Smooth muscle cell (in vitro differentiated cells): ENCODE results near the gene MRPL9. TPM values are rescaled to one million over a fixed set of nuclear protein-coding genes. Genes with fewer than 3 reads are reported as not detected.

ENCODE experiments used
- DNase-seq: peaks from one replicate; lab custom pipeline; 2025; ENCODE audit not compliant: unreplicated experiment; lab: John Stamatoyannopoulos, UW
- H2AFZ ChIP-seq: fragments of 200-600 bp; sonication (generic); 2 replicates; pipeline ENCODE4 v1.6.0; 2016; ENCODE audit warnings: antibody characterized with exemption, low read depth, mild to moderate bottlenecking
- H3F3A ChIP-seq: fragments of 200-600 bp; sonication (generic); 2 replicates; pipeline ENCODE4 v1.6.0; 2017; ENCODE audit warnings: antibody characterized with exemption, low read depth
- H3K27ac ChIP-seq: fragments of 200-600 bp; sonication (generic); 2 replicates; pipeline ENCODE4 v1.5.1; 2016; ENCODE audit warnings: low read depth, mild to moderate bottlenecking
- H3K27me3 ChIP-seq: fragments of 200-600 bp; sonication (generic); 2 replicates; pipeline ENCODE4 v1.6.1; 2016; ENCODE audit warnings: low read depth, mild to moderate bottlenecking
- H3K36me3 ChIP-seq: fragments of 200-600 bp; sonication (generic); 2 replicates; pipeline ENCODE4 v1.5.1; 2016; ENCODE audit warnings: low read depth
- H3K4me1 ChIP-seq: fragments of 200-600 bp; sonication (generic); 2 replicates; pipeline ENCODE4 v1.5.1; 2016; ENCODE audit warnings: low read depth
- H3K4me2 ChIP-seq: fragments of 200-600 bp; sonication (generic); 2 replicates; pipeline ENCODE4 v1.6.0; 2016; ENCODE audit warnings: mild to moderate bottlenecking
- H3K4me3 ChIP-seq: fragments of 200-600 bp; sonication (generic); 2 replicates; pipeline ENCODE4 v1.5.1; 2016; ENCODE audit warnings: mild to moderate bottlenecking
- H3K79me2 ChIP-seq: fragments of 200-600 bp; sonication (generic); 2 replicates; pipeline ENCODE4 v1.6.0; 2016; ENCODE audit warnings: low read depth, mild to moderate bottlenecking
- H3K9ac ChIP-seq: fragments of 200-600 bp; sonication (generic); 2 replicates; pipeline ENCODE4 v1.6.0; 2016; ENCODE audit warnings: low read depth
- H3K9me3 ChIP-seq: fragments of 200-600 bp; sonication (generic); replicated peaks from 2 replicates; pipeline ENCODE4 v1.5.1; 2016; ENCODE audit warnings: low read depth
- H4K20me1 ChIP-seq: fragments of 200-600 bp; sonication (generic); 2 replicates; pipeline ENCODE4 v1.6.0; 2016; ENCODE audit warnings: low read depth
- WGBS: methylation state at CpG from one replicate; pipeline ENCODE4 v1.1.7; 2016; ENCODE audit warnings: low lambda C conversion rate; 5-methylcytosine and 5-hydroxymethylcytosine counted together
- polyA plus RNA-seq: library from polyadenylated mRNA; unstranded; fragments of >200 nt; fragmentation: Nextera tagmentation; extraction: Ambion mirVana; gene quantifications from 2 replicates; pipeline ENCODE4 v1.2.1, GENCODE V29; 2016
- total RNA-seq: library from RNA; depleted of rRNA; stranded (reverse); fragments of >200 nt; gene quantifications from 2 replicates; pipeline ENCODE4 v1.2.3, GENCODE V29; 2014
- TF ChIP-seq, protein P1 (sequence below): fragments of 200-600 bp; sonication (generic); IDR thresholded peaks from 2 replicates; pipeline ENCODE4 v1.5.1; 2017; ENCODE audit warnings: borderline replicate concordance, mild to moderate bottlenecking, antibody characterized with exemption; ENCODE audit not compliant: insufficient read depth, poor library complexity, severe bottlenecking

Gene MRPL9
- total and polyA plus RNA-seq, 2 experiments from 2014 or later: 109 to 151 TPM

DNA sequence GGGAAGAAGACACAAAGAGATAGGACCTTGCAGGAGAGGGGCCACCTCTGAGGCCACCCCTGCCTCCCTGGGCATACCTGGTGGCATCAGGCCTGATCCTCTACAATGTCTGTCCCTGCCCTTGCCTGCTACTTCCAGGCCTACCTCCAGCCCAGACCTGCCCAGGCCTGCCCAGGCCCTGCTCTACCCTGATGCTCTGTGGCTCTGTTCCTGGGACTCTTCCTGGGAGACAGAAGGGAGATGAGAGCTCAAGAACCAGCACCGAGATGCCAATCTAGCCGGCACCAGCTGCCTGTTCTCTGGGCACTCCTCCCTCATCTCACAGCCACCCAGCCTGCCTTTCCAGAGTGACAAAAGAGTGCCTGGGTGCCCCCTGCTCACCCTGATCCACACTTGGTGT lies 49.4 kb downstream of the MRPL9 start:
- Histone ChIP-seq H3K9ac (no peak overlapping the region), H4K20me1 (no peaks in the 10 kb centered on the region), H3K4me2 (no peak overlapping the region), H3K27me3 (peaks cover 36% of the 10 kb centered on the region), H2AFZ (no peak overlapping the region), H3K4me3 (no peak overlapping the region), H3F3A (no peaks in the 10 kb centered on the region), H3K27ac (no peak overlapping the region), H3K9me3 (no peaks in the 10 kb centered on the region), H3K79me2 (no peaks in the 10 kb centered on the region), H3K4me1 (peaks cover 7% of the 10 kb centered on the region), H3K36me3 (no peaks in the 10 kb centered on the region)
- 85% methylated on average over 2 of the region's 2 CpGs for WGBS
- TF ChIP-seq, protein P1, sequence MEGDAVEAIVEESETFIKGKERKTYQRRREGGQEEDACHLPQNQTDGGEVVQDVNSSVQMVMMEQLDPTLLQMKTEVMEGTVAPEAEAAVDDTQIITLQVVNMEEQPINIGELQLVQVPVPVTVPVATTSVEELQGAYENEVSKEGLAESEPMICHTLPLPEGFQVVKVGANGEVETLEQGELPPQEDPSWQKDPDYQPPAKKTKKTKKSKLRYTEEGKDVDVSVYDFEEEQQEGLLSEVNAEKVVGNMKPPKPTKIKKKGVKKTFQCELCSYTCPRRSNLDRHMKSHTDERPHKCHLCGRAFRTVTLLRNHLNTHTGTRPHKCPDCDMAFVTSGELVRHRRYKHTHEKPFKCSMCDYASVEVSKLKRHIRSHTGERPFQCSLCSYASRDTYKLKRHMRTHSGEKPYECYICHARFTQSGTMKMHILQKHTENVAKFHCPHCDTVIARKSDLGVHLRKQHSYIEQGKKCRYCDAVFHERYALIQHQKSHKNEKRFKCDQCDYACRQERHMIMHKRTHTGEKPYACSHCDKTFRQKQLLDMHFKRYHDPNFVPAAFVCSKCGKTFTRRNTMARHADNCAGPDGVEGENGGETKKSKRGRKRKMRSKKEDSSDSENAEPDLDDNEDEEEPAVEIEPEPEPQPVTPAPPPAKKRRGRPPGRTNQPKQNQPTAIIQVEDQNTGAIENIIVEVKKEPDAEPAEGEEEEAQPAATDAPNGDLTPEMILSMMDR: no peak
- no peak for DNase-seq

DNA sequence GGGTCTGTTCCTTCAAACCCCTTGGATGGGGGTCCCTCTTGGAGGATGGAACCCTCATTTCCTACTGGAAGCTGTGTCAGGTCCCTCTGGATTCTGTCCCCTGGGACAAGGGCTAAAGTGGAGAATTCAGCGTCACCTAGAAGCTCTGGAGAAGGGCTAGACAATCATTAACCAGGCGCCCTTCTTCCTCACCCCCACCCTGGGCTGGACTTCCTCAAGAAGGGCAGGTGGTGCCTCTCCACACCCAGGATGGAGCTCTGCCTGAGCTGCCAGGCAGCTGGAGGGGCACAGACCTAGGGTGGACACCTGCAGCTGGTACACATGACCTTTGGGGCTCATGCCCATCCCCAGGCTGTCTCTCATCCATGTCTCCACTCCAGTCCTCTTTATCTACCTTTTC lies 50.3 kb downstream of the MRPL9 start:
- TF ChIP-seq, protein P1: no peak
- peaks cover 31% of the 10 kb centered on the region for H3K27me3 ChIP-seq
- peaks cover 7% of the 10 kb centered on the region for H3K4me1 ChIP-seq
- H3K79me2 ChIP-seq: no peaks in the 10 kb centered on the region
- H3K36me3 ChIP-seq: no peaks in the 10 kb centered on the region
- H3K4me2 ChIP-seq: no peak overlapping the region
- H2AFZ ChIP-seq: no peak overlapping the region
- H3K4me3 ChIP-seq: no peak overlapping the region
- 85% methylated on average over 2 of the region's 2 CpGs for WGBS
- H4K20me1 ChIP-seq: no peaks in the 10 kb centered on the region
- H3K9ac ChIP-seq: no peak overlapping the region
- no peak overlapping the region for H3K27ac ChIP-seq
- DNase-seq: no peak
- no peaks in the 10 kb centered on the region for H3F3A ChIP-seq
- H3K9me3 ChIP-seq: no peaks in the 10 kb centered on the region

GRCh38 chr1:151711951-151712350 lies 51.3 kb downstream of the MRPL9 start:
- H3K27me3 ChIP-seq: peaks cover 22% of the 10 kb centered on the region
- no peaks in the 10 kb centered on the region for H3F3A ChIP-seq
- TF ChIP-seq, protein P1: no peak
- no peak overlapping the region for H3K27ac ChIP-seq
- no peak overlapping the region for H2AFZ ChIP-seq
- no peaks in the 10 kb centered on the region for H4K20me1 ChIP-seq
- no peak overlapping the region for H3K9ac ChIP-seq
- H3K4me2 ChIP-seq: no peak overlapping the region
- no peak for DNase-seq
- WGBS: 75% methylated on average over 10 of the region's 10 CpGs
- no peak overlapping the region for H3K4me3 ChIP-seq
- H3K79me2 ChIP-seq: no peaks in the 10 kb centered on the region
- H3K9me3 ChIP-seq: no peaks in the 10 kb centered on the region
- H3K36me3 ChIP-seq: no peaks in the 10 kb centered on the region
- H3K4me1 ChIP-seq: peaks cover 7% of the 10 kb centered on the region

GRCh38 chr1:151711044-151711800 lies 52.1 kb downstream of the MRPL9 start:
- DNase-seq: no peak
- Histone ChIP-seq H4K20me1 (no peaks in the 10 kb centered on the region), H3K9ac (no peak overlapping the region), H3K4me1 (peaks cover 7% of the 10 kb centered on the region), H3K27me3 (peaks cover 14% of the 10 kb centered on the region), H2AFZ (no peak overlapping the region), H3K4me2 (no peak overlapping the region), H3K9me3 (no peaks in the 10 kb centered on the region), H3K27ac (no peak overlapping the region), H3F3A (no peaks in the 10 kb centered on the region), H3K4me3 (no peak overlapping the region), H3K79me2 (no peaks in the 10 kb centered on the region), H3K36me3 (no peaks in the 10 kb centered on the region)
- WGBS: 90% methylated on average over 21 of the region's 21 CpGs
- TF ChIP-seq, protein P1: no peak
